PC-3 (cell line): ENCODE measurements around the gene TGM5. TPM values are rescaled to one million over a fixed set of nuclear protein-coding genes. Genes with fewer than 3 reads are reported as not detected.

Source experiments
- ATAC-seq: fragments of 200-7000 bp; cut with Tn5 transposase; 2 replicates; pipeline ENCODE4 v1.9.1; 2020; ENCODE audit warnings: mild to moderate bottlenecking, moderate library complexity
- BruUV-seq: library from RNA; stranded (reverse); fragments of 400-500 nt; replicated peaks from 2 replicates; lab custom pipeline; 2021; lab: Mats Ljungman, UMichigan
- CTCF ChIA-PET: fragments of 300-600 bp; sonication (Branson Sonifier 250); formaldehyde crosslinking; loops from one replicate; lab custom pipeline; 2022; ENCODE audit warnings: antibody characterized with exemption; lab: Charles Lee
- POLR2A ChIA-PET: fragments of 300-600 bp; sonication (Branson Sonifier 250); formaldehyde crosslinking; loops from one replicate; lab custom pipeline; 2022; ENCODE audit warnings: antibody characterized with exemption; ENCODE audit not compliant: unreplicated experiment; lab: Charles Lee
- DNase-seq: peaks from one replicate; pipeline ENCODE4 v3.0.0-alpha.2; 2015
- H2AFZ ChIP-seq: fragments of 300-600 bp; sonication (generic); 2 replicates; pipeline ENCODE4 v1.6.0; 2016; ENCODE audit warnings: antibody characterized with exemption, low read length
- H3F3A ChIP-seq: fragments of 300-600 bp; sonication (generic); one replicate; pipeline ENCODE4 v1.6.0; 2017; ENCODE audit warnings: antibody characterized with exemption, low read length, control low read depth, mild to moderate bottlenecking; ENCODE audit not compliant: unreplicated experiment
- H3K27ac ChIP-seq: fragments of 300-600 bp; sonication (generic); 2 replicates; pipeline ENCODE4 v1.5.1; 2016; ENCODE audit warnings: mild to moderate bottlenecking, low read length
- H3K27me3 ChIP-seq: fragments of 300-600 bp; sonication (generic); 2 replicates; pipeline ENCODE4 v1.6.1; 2016; ENCODE audit warnings: low read length, mixed read lengths
- H3K36me3 ChIP-seq: fragments of 300-600 bp; sonication (generic); 2 replicates; pipeline ENCODE4 v1.6.1; 2016; ENCODE audit warnings: low read depth, mixed run types, low read length, mixed read lengths
- H3K4me1 ChIP-seq: fragments of 300-600 bp; sonication (generic); 2 replicates; pipeline ENCODE4 v1.5.1; 2016; ENCODE audit warnings: low read length; ENCODE audit not compliant: insufficient read depth
- H3K4me2 ChIP-seq: fragments of 300-600 bp; sonication (generic); 2 replicates; pipeline ENCODE4 v1.6.0; 2016; ENCODE audit warnings: low read length
- H3K4me3 ChIP-seq: fragments of 300-600 bp; sonication (generic); 2 replicates; pipeline ENCODE4 v1.5.1; 2016; ENCODE audit warnings: mild to moderate bottlenecking, low read length, mixed read lengths
- H3K79me2 ChIP-seq: fragments of 300-600 bp; sonication (generic); 2 replicates; pipeline ENCODE4 v1.6.1; 2017; ENCODE audit warnings: low read length, mixed read lengths
- H3K9ac ChIP-seq: fragments of 300-600 bp; sonication (generic); 2 replicates; pipeline ENCODE4 v1.6.0; 2016; ENCODE audit warnings: mild to moderate bottlenecking, low read length
- H3K9me2 ChIP-seq: fragments of 300-600 bp; sonication (generic); replicated peaks from 2 replicates; pipeline ENCODE4 v1.6.1; 2016; ENCODE audit warnings: mixed run types, low read length, mixed read lengths
- H3K9me3 ChIP-seq: fragments of 300-600 bp; sonication (generic); 2 replicates; pipeline ENCODE4 v1.6.1; 2016; ENCODE audit warnings: low read length, mixed read lengths
- H4K20me1 ChIP-seq: fragments of 300-600 bp; sonication (generic); 2 replicates; pipeline ENCODE4 v1.6.1; 2016; ENCODE audit warnings: low read length, mixed read lengths
- EZH2 ChIP-seq: fragments of 300-600 bp; sonication (generic); IDR thresholded peaks from one replicate; pipeline ENCODE4 v1.6.1; 2017; ENCODE audit warnings: antibody characterized with exemption, mild to moderate bottlenecking, low read length; ENCODE audit not compliant: unreplicated experiment
- EZH2phosphoT487 ChIP-seq: fragments of 300-600 bp; sonication (generic); IDR thresholded peaks from 2 replicates; pipeline ENCODE4 v1.6.1; 2018; ENCODE audit warnings: mild to moderate bottlenecking, antibody characterized with exemption, low read length, borderline replicate concordance
- intact Hi-C: fragments of 100-400 bp; cut with micrococcal nuclease; formaldehyde crosslinking; loops from 2 replicates; pipeline ENCODE4 v1.9.0; 2023
- total RNA-seq: library from RNA; depleted of rRNA; stranded (reverse); fragments of >200 nt; gene quantifications from 2 replicates; pipeline ENCODE4 v1.2.3, GENCODE V29; 2014
- TF ChIP-seq, protein P1 (sequence below): fragments of 300-600 bp; sonication (generic); conservative IDR thresholded peaks from 2 replicates; pipeline ENCODE4 v1.5.1; 2017; ENCODE audit warnings: antibody characterized with exemption, low read depth, mild to moderate bottlenecking, low read length

Gene TGM5
- total RNA-seq, 1 experiment from 2014 or later: not detected

DNA sequence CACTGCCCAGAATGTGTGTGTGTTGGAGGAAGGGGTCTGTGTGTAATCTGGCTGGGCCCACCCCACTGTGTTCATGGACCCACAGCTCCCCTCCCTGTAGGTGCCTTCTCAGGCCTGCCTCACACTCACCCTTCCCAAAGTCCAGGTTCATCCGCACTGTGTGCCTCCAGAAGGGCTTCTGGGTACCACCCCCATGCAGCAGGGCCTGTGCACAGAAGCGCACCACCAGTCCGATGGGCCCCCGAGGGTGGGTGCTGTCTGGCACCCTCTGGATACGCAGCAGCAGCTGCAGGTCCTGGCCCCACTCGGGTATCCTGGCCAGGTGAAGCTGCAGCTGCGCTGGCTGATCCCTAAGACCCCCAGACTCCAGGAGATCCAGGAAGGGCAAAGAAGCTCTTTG, 12.8 kb upstream of the TGM5 start:
- no peaks in the 10 kb centered on the region for H3K9me2 ChIP-seq
- H3K4me2 ChIP-seq: no peak overlapping the region
- H2AFZ ChIP-seq: no peak overlapping the region
- no peak for TF ChIP-seq EZH2phosphoT487
- TF ChIP-seq, protein P1, sequence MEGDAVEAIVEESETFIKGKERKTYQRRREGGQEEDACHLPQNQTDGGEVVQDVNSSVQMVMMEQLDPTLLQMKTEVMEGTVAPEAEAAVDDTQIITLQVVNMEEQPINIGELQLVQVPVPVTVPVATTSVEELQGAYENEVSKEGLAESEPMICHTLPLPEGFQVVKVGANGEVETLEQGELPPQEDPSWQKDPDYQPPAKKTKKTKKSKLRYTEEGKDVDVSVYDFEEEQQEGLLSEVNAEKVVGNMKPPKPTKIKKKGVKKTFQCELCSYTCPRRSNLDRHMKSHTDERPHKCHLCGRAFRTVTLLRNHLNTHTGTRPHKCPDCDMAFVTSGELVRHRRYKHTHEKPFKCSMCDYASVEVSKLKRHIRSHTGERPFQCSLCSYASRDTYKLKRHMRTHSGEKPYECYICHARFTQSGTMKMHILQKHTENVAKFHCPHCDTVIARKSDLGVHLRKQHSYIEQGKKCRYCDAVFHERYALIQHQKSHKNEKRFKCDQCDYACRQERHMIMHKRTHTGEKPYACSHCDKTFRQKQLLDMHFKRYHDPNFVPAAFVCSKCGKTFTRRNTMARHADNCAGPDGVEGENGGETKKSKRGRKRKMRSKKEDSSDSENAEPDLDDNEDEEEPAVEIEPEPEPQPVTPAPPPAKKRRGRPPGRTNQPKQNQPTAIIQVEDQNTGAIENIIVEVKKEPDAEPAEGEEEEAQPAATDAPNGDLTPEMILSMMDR: no peak
- no peak for TF ChIP-seq EZH2
- H3K27me3 ChIP-seq: no peaks in the 10 kb centered on the region; the same call in 1 of the 2 replicates
- no peaks in the 10 kb centered on the region for H3K36me3 ChIP-seq
- no peaks in the 10 kb centered on the region for H3K79me2 ChIP-seq
- no peaks in the 10 kb centered on the region for H3F3A ChIP-seq
- ATAC-seq (no peak), DNase-seq (no peak)
- no peak overlapping the region for H3K9ac ChIP-seq
- H3K27ac ChIP-seq: no peak overlapping the region
- no peaks in the 10 kb centered on the region for H3K9me3 ChIP-seq
- no peaks in the 10 kb centered on the region for H3K4me1 ChIP-seq
- POLR2A ChIA-PET: no interaction called here
- intact Hi-C loops: no loop called here
- H3K4me3 ChIP-seq: no peak overlapping the region
- no peaks in the 10 kb centered on the region for H4K20me1 ChIP-seq
- BruUV-seq: no TSS peak
- CTCF ChIA-PET: no interaction called here

GRCh38 chr15:43278869-43279268, 12.1 kb upstream of the TGM5 start:
- Histone ChIP-seq H3K4me1 (0 out of 2 replicates have a peak, but pooled peaks cover 3% of the 10 kb centered on the region), H3K4me2 (no peak overlapping the region), H3K9me3 (no peaks in the 10 kb centered on the region), H3F3A (no peaks in the 10 kb centered on the region), H3K79me2 (no peaks in the 10 kb centered on the region), H3K4me3 (no peak overlapping the region), H3K27me3 (no peaks in the 10 kb centered on the region; the same call in 1 of the 2 replicates), H2AFZ (no peak overlapping the region), H3K27ac (no peak overlapping the region), H3K9me2 (no peaks in the 10 kb centered on the region), H3K9ac (no peak overlapping the region), H4K20me1 (no peaks in the 10 kb centered on the region), H3K36me3 (no peaks in the 10 kb centered on the region)
- no peak for TF ChIP-seq EZH2phosphoT487
- TF ChIP-seq, protein P1: no peak
- no peak for TF ChIP-seq EZH2
- DNase-seq: no peak
- intact Hi-C loops: no loop called here
- POLR2A ChIA-PET: no interaction called here
- CTCF ChIA-PET: no interaction called here
- no peak for ATAC-seq
- no TSS peak for BruUV-seq

GRCh38 chr15:43277901-43278300, 11.2 kb upstream of the TGM5 start:
- DNase-seq: no peak
- H4K20me1 ChIP-seq: no peaks in the 10 kb centered on the region
- no peak overlapping the region for H3K9ac ChIP-seq
- H3K4me1 ChIP-seq: peaks cover 3% of the 10 kb centered on the region; the same call in 1 of the 2 replicates
- H3K9me3 ChIP-seq: no peaks in the 10 kb centered on the region
- no peaks in the 10 kb centered on the region for H3K79me2 ChIP-seq
- ATAC-seq: no peak
- TF ChIP-seq EZH2 (no peak), EZH2phosphoT487 (no peak)
- TF ChIP-seq, protein P1: no peak
- no TSS peak for BruUV-seq
- no peak overlapping the region for H3K4me2 ChIP-seq
- H3K4me3 ChIP-seq: no peak overlapping the region
- ChIA-PET CTCF (no interaction called here), POLR2A (no interaction called here)
- intact Hi-C loops: no loop called here
- H3F3A ChIP-seq: no peaks in the 10 kb centered on the region
- H3K36me3 ChIP-seq: no peaks in the 10 kb centered on the region
- H3K9me2 ChIP-seq: no peaks in the 10 kb centered on the region
- no peaks in the 10 kb centered on the region; the same call in 1 of the 2 replicates for H3K27me3 ChIP-seq
- no peak overlapping the region for H2AFZ ChIP-seq
- no peak overlapping the region for H3K27ac ChIP-seq
